GM19468 (cell line): ENCODE measurements around the gene SETD9.

ENCODE experiments used
- ATAC-seq: cut with Tn5 transposase; IDR thresholded peaks from one replicate; pipeline ENCODE4 v1.9.1; 2021; ENCODE audit warnings: mild to moderate bottlenecking, moderate library complexity, moderate number of reproducible peaks; ENCODE audit not compliant: unreplicated experiment; ENCODE audit errors: extremely low read depth

Gene SETD9

GRCh38 chr5:56922922-56923321, 13.5 kb downstream of the SETD9 start:
- no peak for ATAC-seq

DNA sequence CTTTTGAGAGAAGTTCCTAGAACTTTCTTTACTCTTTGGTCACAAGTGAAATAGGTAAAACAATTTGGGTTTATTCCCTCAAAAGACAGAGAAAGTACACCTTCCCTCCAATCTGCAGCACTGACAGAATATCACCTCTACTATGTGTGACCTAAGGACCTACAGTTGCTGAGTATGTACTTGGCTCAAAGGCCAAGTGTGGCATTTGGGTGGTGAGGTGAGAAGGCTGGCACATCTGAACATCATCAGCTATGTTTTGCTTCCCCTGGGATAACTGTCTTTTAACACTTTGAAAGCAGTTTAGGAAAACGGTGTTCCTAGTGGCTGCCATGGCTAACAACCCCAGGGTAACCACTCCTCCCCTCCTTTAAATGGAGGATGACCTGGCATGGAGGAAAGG, 24.9 kb downstream of the SETD9 start:
- no peak for ATAC-seq

DNA sequence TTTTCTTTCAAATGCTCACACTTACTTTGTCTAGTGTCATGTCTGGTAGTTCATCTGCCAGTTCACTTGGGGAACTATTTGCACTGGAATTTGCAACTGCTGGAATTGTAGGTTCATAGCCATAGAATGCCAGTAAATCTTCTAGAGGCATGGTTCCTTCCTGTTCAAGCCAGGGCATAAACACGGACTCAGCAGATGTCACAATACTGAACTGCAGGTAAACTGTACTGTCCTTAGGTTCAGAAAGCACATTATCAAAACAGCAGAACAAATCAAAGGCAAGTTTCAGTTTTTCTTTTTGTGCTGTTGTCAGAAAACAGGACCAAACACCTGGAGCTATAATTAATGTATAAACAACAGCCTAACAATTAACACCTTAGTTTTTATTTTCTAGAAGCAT, 29.5 kb downstream of the SETD9 start:
- no peak for ATAC-seq

- no peak for ATAC-seq
Measured at GRCh38 chr5:56941981-56942380, 32.6 kb downstream of the SETD9 start.

DNA sequence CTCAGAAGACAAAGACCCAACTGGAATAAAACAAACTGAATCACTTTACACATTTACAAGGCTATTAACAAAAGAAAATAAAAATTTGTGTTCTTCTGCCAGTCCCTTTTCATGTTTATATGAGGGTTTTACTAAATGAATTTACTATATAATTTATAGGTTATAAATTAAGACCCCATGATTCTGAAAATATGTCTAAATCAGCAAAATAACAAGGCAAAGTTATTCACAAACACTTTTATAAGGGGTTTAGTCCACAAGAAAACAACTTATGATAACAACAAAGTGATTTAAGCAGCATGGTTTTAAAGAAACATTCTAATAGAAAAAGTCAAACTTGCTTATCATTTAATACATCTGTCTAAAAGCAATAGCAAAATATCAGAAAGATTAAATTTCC, 37.7 kb downstream of the SETD9 start:
- ATAC-seq: no peak

GRCh38 chr5:56950626-56951125, 41.3 kb downstream of the SETD9 start:
- ATAC-seq: no peak

- ATAC-seq: peak; percentile 11
Measured at GRCh38 chr5:56951126-56951945, 41.9 kb downstream of the SETD9 start.

DNA sequence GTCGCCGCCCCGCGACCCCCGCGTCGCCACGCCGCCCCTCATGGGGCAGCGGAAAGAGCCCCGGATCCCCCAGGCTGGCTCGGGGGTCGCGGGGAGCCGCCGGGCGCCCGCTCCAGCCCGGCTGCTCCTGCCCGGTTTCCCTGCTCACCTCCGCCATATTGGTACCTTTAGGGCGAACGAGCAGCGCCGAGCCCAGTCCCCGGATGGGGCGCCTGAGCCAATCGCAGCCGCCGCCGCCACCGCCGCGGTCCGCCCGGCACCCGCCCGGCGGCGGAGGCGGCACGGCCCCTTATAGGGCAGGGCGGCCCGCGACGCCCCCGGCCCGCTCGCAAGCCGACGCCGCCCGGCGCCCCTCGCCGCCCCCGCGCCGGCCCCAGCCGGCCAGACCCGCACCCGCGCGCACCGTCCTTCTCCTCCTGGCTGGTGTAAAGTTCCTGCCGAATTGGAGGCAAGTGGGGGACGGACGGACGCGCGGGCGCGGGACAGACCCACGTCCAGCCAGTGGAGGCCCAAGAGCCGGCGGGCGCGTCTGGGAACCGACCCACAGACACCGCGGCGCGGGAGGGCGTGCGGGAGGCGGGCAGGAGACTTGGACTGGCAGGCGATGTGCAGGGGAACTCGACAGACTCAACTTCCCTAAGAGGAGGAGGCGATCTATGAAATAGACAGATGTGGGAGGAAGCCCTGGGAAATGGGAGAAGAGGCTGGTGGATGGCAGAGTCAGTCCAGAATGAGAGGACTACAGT, 42.7 kb downstream of the SETD9 start, which contains the start of gene MIER3:
Gene MIER3, minus strand, starts transcription at position 178 of the 746 bp plus-strand sequence. Its CDS starts 21 bp downstream, at position 157.
- peak; percentile 90 for ATAC-seq

- ATAC-seq: no peak
Measured at GRCh38 chr5:56954262-56954661, 44.9 kb downstream of the SETD9 start.

DNA sequence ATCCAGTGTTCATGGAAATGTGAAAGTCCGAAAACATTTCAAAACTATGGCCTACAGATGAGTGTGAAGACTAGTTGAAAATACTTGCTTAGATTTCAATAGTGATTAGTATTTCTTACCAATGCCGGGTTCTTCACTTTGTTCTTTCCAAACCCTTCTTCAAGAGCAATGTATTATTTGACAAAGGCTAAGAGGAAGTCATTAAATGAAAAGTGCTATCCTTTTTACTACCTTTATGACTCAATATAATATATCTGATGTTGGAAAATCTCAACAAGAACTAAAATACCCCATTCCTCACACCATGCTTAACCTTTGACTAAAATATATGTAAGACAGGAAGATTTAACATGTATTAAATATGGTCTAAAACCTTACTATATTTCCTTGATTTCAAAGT, 49.2 kb downstream of the SETD9 start:
- ATAC-seq: no peak

DNA sequence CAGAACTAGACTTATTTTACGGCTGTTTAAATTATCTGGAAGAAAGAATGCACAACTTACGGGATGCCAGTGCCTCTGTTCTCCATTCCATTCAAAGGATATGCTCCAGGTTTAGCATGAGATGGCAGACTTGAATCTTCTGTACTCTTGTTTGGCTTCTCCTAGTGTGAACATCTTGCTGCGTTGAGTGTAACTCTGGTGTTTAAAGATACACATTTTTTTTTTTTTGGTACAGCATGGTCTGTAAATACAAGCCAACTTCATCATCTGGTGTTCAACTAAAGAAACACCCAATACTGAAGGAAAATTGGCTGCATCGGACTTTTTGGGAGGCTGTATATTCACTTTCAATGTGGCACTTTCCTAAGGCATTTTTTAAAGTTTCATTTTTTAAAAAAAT, 49.9 kb downstream of the SETD9 start:
- ATAC-seq: no peak

DNA sequence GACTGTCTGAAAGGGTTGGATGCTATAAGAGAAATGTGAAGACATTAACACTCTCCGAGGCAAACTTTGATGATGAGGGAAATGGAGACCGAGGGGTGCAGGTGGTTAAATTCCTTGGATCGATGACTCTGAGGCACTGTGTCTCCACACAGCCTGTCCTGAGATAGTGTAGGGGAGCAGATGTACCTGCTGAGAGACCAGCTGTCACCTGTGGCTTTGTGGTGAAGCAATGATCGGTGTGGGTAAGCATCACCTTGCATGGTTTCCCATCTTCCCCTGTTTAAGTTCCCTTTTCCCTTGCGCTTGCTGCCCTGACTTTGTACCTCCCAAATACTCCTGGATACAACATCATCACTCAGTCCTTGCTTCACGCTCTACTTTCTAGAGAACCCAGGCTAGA, 52.4 kb downstream of the SETD9 start:
- ATAC-seq: no peak

DNA sequence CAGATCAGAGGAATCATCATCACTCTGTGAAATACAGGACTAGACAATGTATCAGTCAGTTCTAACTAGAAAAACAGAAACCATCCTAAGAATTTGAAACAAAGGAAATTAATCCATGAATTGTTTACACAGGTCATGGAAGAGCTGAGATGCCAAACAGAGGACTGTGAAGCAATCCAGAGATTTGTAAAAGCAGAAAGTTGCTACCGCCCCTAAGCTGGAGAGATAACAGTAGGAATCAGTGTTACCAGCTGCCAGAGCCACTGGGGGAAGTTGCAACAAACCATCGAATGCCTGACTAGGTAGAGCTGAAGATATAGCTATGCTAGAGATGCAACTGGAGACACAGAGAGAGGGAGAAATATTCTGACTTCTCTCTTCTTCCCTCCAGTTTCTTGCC, 52.9 kb downstream of the SETD9 start:
- no peak for ATAC-seq

DNA sequence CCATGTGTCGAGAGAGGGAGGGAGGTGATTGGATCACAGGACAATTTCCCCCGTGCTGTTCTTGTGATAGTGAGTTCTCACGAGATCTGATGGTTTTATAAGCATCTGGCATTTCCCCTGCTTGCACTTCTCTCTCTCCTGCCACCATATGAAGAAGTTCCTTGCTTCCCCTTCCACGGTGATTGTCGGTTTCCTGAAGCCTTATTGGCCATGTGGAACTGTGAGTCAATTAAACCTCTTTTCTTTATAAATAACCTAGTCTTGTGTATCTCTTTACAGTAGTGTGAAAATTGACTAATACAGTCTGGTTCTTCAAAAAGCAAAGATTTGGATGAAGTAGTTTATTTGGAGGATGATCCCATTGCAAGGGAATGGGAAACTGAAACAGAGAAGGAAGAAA, 53.9 kb downstream of the SETD9 start:
- ATAC-seq: no peak

GRCh38 chr5:56964173-56964572, 54.8 kb downstream of the SETD9 start:
- ATAC-seq: no peak
